ENCODE measurements around the gene RAI1.

- no peak for TF ChIP-seq CTCF (conservative IDR thresholded peaks at IDR 0.05)
- TF ChIP-seq ZFX (IDR thresholded peaks at IDR 0.05): no peak
Observed at GRCh38 chr17:17797119-17797809, 116.0 kb downstream of the RAI1 start.

All from C4-2B (cell line).